K562 (cell line): ENCODE results near the gene EFS. TPM values are rescaled to one million over a fixed set of nuclear protein-coding genes. Genes with fewer than 3 reads are reported as not detected.
A peak's percentile ranks its signal among the peaks of the same experiment; 100 is the strongest.

Source experiments
- ATAC-seq: fragments of 200-7000 bp; cut with Tn5 transposase; 3 replicates; pipeline ENCODE4 v1.9.1; 2020; ENCODE audit warnings: moderate library complexity
- BruUV-seq: library from RNA; stranded (reverse); fragments of 400-500 nt; replicated peaks from 2 replicates; lab custom pipeline; 2021; lab: Mats Ljungman, UMichigan
- CTCF ChIA-PET: fragments of 300-600 bp; formaldehyde crosslinking; extraction: SDS; loops from one replicate; lab custom pipeline; 2021; ENCODE audit warnings: low intra/inter-chr PET ratio; lab: Yijun Ruan, JAX
- POLR2A ChIA-PET: fragments of 300-600, 350-650 bp; sonication (Branson Sonifier 250); formaldehyde crosslinking; extraction: SDS; loops from one replicate; lab custom pipeline; 2021; ENCODE audit warnings: antibody characterized with exemption, inconsistent platforms; lab: Yijun Ruan, JAX
- DNase-seq, 4 experiments: peaks; one replicate each; pipeline versions ENCODE4 v3.0.0 to v3.0.0-alpha.2; 2011 to 2018; ENCODE audit warnings: low spot score in 3 of 4, mixed read lengths in 3 of 4; ENCODE audit errors: extremely low read depth in 1 of 4
- FAIRE-seq: peaks from 2 replicates; lab custom pipeline; 2011; peaks lifted over from hg19 to GRCh38; lab: Jason Lieb, UNC
- H2AFZ ChIP-seq: 2 replicates; pipeline ENCODE4 v1.6.0; 2011; ENCODE audit warnings: low read depth, low read length, control low read depth, inconsistent platforms
- H3K27ac ChIP-seq: fragments of 200-600 bp; 3 replicates; pipeline ENCODE4 v1.8.0; 2011; ENCODE audit warnings: low read depth, mild to moderate bottlenecking, control low read depth, inconsistent platforms, low read length, moderate library complexity, mixed read lengths; ENCODE audit errors: extremely low read depth
- H3K27me3 ChIP-seq, 2 experiments: fragments of 300-600 bp in 1 of 2; 2 replicates in 1 of 2; 3 replicates in 1 of 2; pipeline versions ENCODE4 v1.6.0 to v1.8.0; 2011; ENCODE audit warnings: inconsistent platforms in 2 of 2, low read length in 2 of 2, mild to moderate bottlenecking in 1 of 2, mixed read lengths in 1 of 2, moderate library complexity in 1 of 2; ENCODE audit not compliant: control insufficient read depth in 2 of 2, insufficient read depth in 2 of 2
- H3K36me3 ChIP-seq: fragments of 300-600 bp; 3 replicates; pipeline ENCODE4 v1.8.0; 2011; ENCODE audit warnings: mild to moderate bottlenecking, low read length, inconsistent platforms; ENCODE audit not compliant: control insufficient read depth, insufficient read depth
- H3K4me1 ChIP-seq, 2 experiments: fragments of 200-600 bp in 1 of 2; replicated peaks in 1 of 2; 2 replicates in 1 of 2; 3 replicates in 1 of 2; pipeline versions ENCODE4 v1.5.1 to v1.8.0; 2011; ENCODE audit warnings: inconsistent platforms in 2 of 2, low read length in 2 of 2, mild to moderate bottlenecking in 1 of 2, mixed read lengths in 1 of 2, moderate library complexity in 1 of 2; ENCODE audit not compliant: control insufficient read depth in 2 of 2, insufficient read depth in 2 of 2
- H3K4me2 ChIP-seq: 2 replicates; pipeline ENCODE4 v1.6.1; 2011; ENCODE audit warnings: low read length, control low read depth, inconsistent platforms, mixed read lengths; ENCODE audit not compliant: insufficient read depth
- H3K4me3 ChIP-seq: fragments of 200-600 bp; sonication (generic), shearing (Covaris generic); 2 replicates; pipeline ENCODE4 v1.5.1; 2016; ENCODE audit warnings: control low read depth, inconsistent platforms
- H3K79me2 ChIP-seq: fragments of 200-600 bp; 3 replicates; pipeline ENCODE4 v1.8.0; 2011; ENCODE audit warnings: low read length, inconsistent platforms; ENCODE audit not compliant: control insufficient read depth, insufficient read depth
- H3K9ac ChIP-seq, 2 experiments: 2 replicates each; pipeline versions ENCODE4 v1.6.0 to v1.6.1; 2011; ENCODE audit warnings: low read depth in 2 of 2, low read length in 2 of 2, control low read depth in 1 of 2, inconsistent platforms in 1 of 2, mild to moderate bottlenecking in 1 of 2, mixed read lengths in 1 of 2; ENCODE audit not compliant: insufficient read depth in 1 of 2
- H3K9me1 ChIP-seq: one replicate; pipeline ENCODE4 v1.6.0; 2011; ENCODE audit warnings: inconsistent platforms, mild to moderate bottlenecking, low read length, moderate library complexity; ENCODE audit not compliant: control insufficient read depth, insufficient read depth
- H3K9me3 ChIP-seq: replicated peaks from 2 replicates; pipeline ENCODE4 v1.5.1; 2011; ENCODE audit warnings: low read depth, low read length, inconsistent platforms; ENCODE audit not compliant: control insufficient read depth, insufficient read depth
- H4K20me1 ChIP-seq: replicated peaks from 2 replicates; pipeline ENCODE4 v1.6.1; 2011; ENCODE audit warnings: low read length, inconsistent platforms, mixed read lengths; ENCODE audit not compliant: control insufficient read depth, insufficient read depth
- CEBPG ChIP-seq, 3 experiments: fragments of 200-800 bp in 1 of 3; sonication (Bioruptor generic) in 1 of 3; sonication (generic) in 1 of 3; formaldehyde crosslinking in 1 of 3; IDR thresholded peaks in 2 of 3; conservative IDR thresholded peaks in 1 of 3; 2 replicates each; pipeline versions ENCODE4 v1.6.1 to v1.8.0; 2016 to 2022; ENCODE audit warnings: missing compliant biosample characterization in 2 of 3, missing genetic modification characterization in 2 of 3, mild to moderate bottlenecking in 1 of 3, missing genetic modification reagents in 1 of 3
- ELF2 ChIP-seq: fragments of 250-450 bp; sonication (Bioruptor Pico); IDR thresholded peaks from 2 replicates; pipeline ENCODE4 v1.5.0; 2021; ENCODE audit warnings: mild to moderate bottlenecking
- IRF9 ChIP-seq: fragments of 450-650 bp; IDR thresholded peaks from 2 replicates; pipeline ENCODE4 v1.6.1; 2016; ENCODE audit warnings: missing biosample characterization, missing genetic modification characterization
- MEIS2 ChIP-seq: fragments of 450-650 bp; IDR thresholded peaks from 2 replicates; pipeline ENCODE4 v1.6.1; 2014; ENCODE audit warnings: mild to moderate bottlenecking; ENCODE audit not compliant: partially characterized antibody
- MLLT1 ChIP-seq, 2 experiments: fragments of 450-650 bp; IDR thresholded peaks; 2 replicates each; pipeline ENCODE4 v1.6.1; 2016
- MYC ChIP-seq, 2 experiments: fragments of 250-450 bp in 1 of 2; sonication (Bioruptor Pico) in 1 of 2; IDR thresholded peaks; 2 replicates each; pipeline versions ENCODE4 v1.5.1 to v1.6.1; 2012 to 2021; ENCODE audit warnings: low read depth in 2 of 2, borderline replicate concordance in 1 of 2, improper control_type of control experiment in 1 of 2, low read length in 1 of 2, mild to moderate bottlenecking in 1 of 2, moderate library complexity in 1 of 2
- U2AF1 ChIP-seq: fragments of 200-400 bp; formaldehyde crosslinking; optimal IDR thresholded peaks from 2 replicates; pipeline ENCODE3; 2017; ENCODE audit warnings: mild to moderate bottlenecking, low read depth, low read length, moderate library complexity
- whole genome bisulfite sequencing: fragments of 100-300 bp; shearing (Covaris generic); methylation state at CpG from one replicate; pipeline ENCODE4 v1.1.6; 2016; ENCODE audit warnings: low coverage, mixed read lengths; ENCODE audit not compliant: insufficient coverage; ENCODE audit errors: missing lambda C conversion rate; 5-methylcytosine and 5-hydroxymethylcytosine counted together
- in situ Hi-C: fragments of 300-500 bp; cut with MboI; formaldehyde crosslinking; loops from 4 replicates; pipeline ENCODE4 v1.15.0; 2018; ENCODE audit warnings: inconsistent platforms, mixed read lengths
- intact Hi-C: fragments of 100-400 bp; cut with micrococcal nuclease; formaldehyde crosslinking; loops from 2 replicates; pipeline ENCODE4 v1.14.2; 2022
- polyA plus RNA-seq, 8 experiments: library from polyadenylated mRNA; depleted of rRNA in 4 of 8; stranded (reverse) in 5 of 8; unstranded in 3 of 8; fragments of >200 nt; fragmentation: Nextera tagmentation in 2 of 8; fragmentation: Illumina TruSeq in 1 of 8; extraction: Ambion mirVana in 2 of 8; extraction: Trizol in 1 of 8; gene quantifications; 2 replicates each; pipeline versions ENCODE4 v1.2.1 to v1.2.3, GENCODE V29; 2011 to 2014; ENCODE audit warnings: inconsistent platforms in 1 of 8, missing spikeins in 1 of 8
- total RNA-seq, 7 experiments: library from RNA; depleted of rRNA in 6 of 7; stranded (reverse); fragments of >200 nt in 6 of 7; fragmentation: Illumina TruSeq in 2 of 7; extraction: Trizol in 2 of 7; gene quantifications; 2 replicates each; pipeline versions ENCODE4 v1.2.1 to v1.2.3, GENCODE V29; 2011 to 2021; ENCODE audit warnings: low replicate concordance in 1 of 7
- TF ChIP-seq, protein P1 (sequence below): IDR thresholded peaks from 3 replicates; pipeline ENCODE4 v1.6.1; 2011; ENCODE audit warnings: borderline replicate concordance, mild to moderate bottlenecking; ENCODE audit not compliant: insufficient read length, insufficient read depth
- TF ChIP-seq, protein P2 (sequence below), 2 experiments: IDR thresholded peaks in 1 of 2; conservative IDR thresholded peaks in 1 of 2; 2 replicates each; pipeline ENCODE4 v1.6.1; 2016; ENCODE audit warnings: low read depth in 2 of 2, mild to moderate bottlenecking in 1 of 2, missing compliant biosample characterization in 1 of 2, missing genetic modification characterization in 1 of 2, moderate library complexity in 1 of 2

Gene EFS
- total and polyA plus RNA-seq, 9 of the 15 experiments (the other 6 are each of a cell fraction or from before 2014, with no cell fraction given): 0.01 to 0.03 TPM; not detected in 7

- Histone ChIP-seq H3K4me2 (peak overlapping the region; percentile 99), H3K4me3 (peak overlapping the region; percentile 90), H3K9me3 (no peaks in the 10 kb centered on the region), H3K27ac (peak overlapping the region; percentile 97), H4K20me1 (no peaks in the 10 kb centered on the region; the same call in 1 of the 2 replicates), H3K36me3 (peaks cover 49% of the 10 kb centered on the region; the same call in 2 of the 3 replicates), H2AFZ (peak overlapping the region; percentile 95), H3K27me3 (no peaks in the 10 kb centered on the region), H3K9me1 (no peaks in the 10 kb centered on the region), H3K79me2 (peaks cover 34% of the 10 kb centered on the region), H3K4me1 (peaks cover 11 to 17% of the 10 kb centered on the region in 2 experiments; a peak in 4 of 5 replicates), H3K9ac (peak overlapping the region; percentile 80 to 88; a peak in 3 of 4 replicates)
- intact Hi-C loops (loop anchor here (2.0 to 10.0 kb wide), 3 partner anchors 13 to 235 kb away; partner anchors contain the start of genes BCL2L2, THTPA and ZFHX2), in situ Hi-C loops (no loop called here)
- ATAC-seq (no peak), FAIRE-seq (no peak), DNase-seq (no peak)
- BruUV-seq: no TSS peak
- ChIA-PET CTCF (interaction anchor here (0.6 kb wide), 1 partner anchor 200 kb away, joined by 3 read pairs; no protein-coding TSS in a partner anchor), POLR2A (interaction anchor here (0.6 to 3.9 kb wide), 11 partner anchors 9 to 224 kb away, joined by 3 to 30 read pairs (median 5); partner anchors contain the start of genes BCL2L2, C14orf119 and PPP1R3E)
- WGBS: 78% methylated on average over 17 of the region's 17 CpGs
- TF ChIP-seq IRF9 (tag) (0 out of 2 replicates have a peak, but pooled peaks have one; percentile 7), CEBPG (CRISPR knock-in tag; IDR thresholded peaks at IDR 0.05) (peak; percentile 6; the same call in 1 of the 2 replicates), CEBPG (tag; conservative IDR thresholded peaks at IDR 0.05 in 1 of 2, IDR thresholded peaks at IDR 0.05 in 1 of 2) (no peak), MLLT1 (IDR thresholded peaks at IDR 0.05) (peak in 1 of 2 experiments; percentile 85; a peak in 1 of 4 replicates), MYC (IDR thresholded peaks at IDR 0.05; ENCODE audit: low read depth, low read length) (no peak), MYC (CRISPR knock-in tag; IDR thresholded peaks at IDR 0.05; ENCODE audit: borderline replicate concordance, low read depth) (peak; percentile 64; the same call in 1 of the 2 replicates), ELF2 (CRISPR knock-in tag) (0 out of 2 replicates have a peak, but pooled peaks have one; percentile 16), U2AF1 (no peak), MEIS2 (peak; percentile 29)
- TF ChIP-seq, protein P1, sequence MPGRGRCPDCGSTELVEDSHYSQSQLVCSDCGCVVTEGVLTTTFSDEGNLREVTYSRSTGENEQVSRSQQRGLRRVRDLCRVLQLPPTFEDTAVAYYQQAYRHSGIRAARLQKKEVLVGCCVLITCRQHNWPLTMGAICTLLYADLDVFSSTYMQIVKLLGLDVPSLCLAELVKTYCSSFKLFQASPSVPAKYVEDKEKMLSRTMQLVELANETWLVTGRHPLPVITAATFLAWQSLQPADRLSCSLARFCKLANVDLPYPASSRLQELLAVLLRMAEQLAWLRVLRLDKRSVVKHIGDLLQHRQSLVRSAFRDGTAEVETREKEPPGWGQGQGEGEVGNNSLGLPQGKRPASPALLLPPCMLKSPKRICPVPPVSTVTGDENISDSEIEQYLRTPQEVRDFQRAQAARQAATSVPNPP: no peak
- TF ChIP-seq, protein P2, sequence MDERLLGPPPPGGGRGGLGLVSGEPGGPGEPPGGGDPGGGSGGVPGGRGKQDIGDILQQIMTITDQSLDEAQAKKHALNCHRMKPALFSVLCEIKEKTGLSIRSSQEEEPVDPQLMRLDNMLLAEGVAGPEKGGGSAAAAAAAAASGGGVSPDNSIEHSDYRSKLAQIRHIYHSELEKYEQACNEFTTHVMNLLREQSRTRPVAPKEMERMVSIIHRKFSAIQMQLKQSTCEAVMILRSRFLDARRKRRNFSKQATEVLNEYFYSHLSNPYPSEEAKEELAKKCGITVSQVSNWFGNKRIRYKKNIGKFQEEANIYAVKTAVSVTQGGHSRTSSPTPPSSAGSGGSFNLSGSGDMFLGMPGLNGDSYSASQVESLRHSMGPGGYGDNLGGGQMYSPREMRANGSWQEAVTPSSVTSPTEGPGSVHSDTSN (CRISPR knock-in tag; IDR thresholded peaks at IDR 0.05; ENCODE audit: low read depth): no peak
- TF ChIP-seq, protein P2 (tag; conservative IDR thresholded peaks at IDR 0.05; ENCODE audit: low read depth): 0 out of 2 replicates have a peak, but pooled peaks have one; percentile 6
These were observed 45.0 kb downstream of the EFS start for GRCh38 chr14:23319746-23320583.
